Esophagus muscularis mucosa (tissue), 3 donors: ENCODE results near the gene HBB.

Source experiments
- CTCF ChIP-seq, 3 experiments: fragments of 200-600 bp in 2 of 3; fragments of 450-650 bp in 1 of 3; sonication (generic) in 2 of 3; IDR thresholded peaks; one replicate each; pipeline ENCODE4 v1.5.1; 2017 to 2019; ENCODE audit warnings: antibody characterized with exemption in 3 of 3, mild to moderate bottlenecking in 2 of 3, moderate library complexity in 1 of 3
- POLR2A ChIP-seq: fragments of 450-650 bp; IDR thresholded peaks from one replicate; pipeline ENCODE4 v1.6.1; 2017; ENCODE audit warnings: antibody characterized with exemption, moderate library complexity, mild to moderate bottlenecking, low read depth

- TF ChIP-seq CTCF (IDR thresholded peaks at IDR 0.05) = no peak
- TF ChIP-seq POLR2A = no peak
Measured at GRCh38 chr11:5252192-5252918, 25.5 kb upstream of the HBB start.
